GM06990 (cell line): ENCODE results near the gene ZSCAN20.
A peak's percentile ranks its signal among the peaks of the same experiment; 100 is the strongest.

Experiments used
- DNase-seq: peaks from one replicate; pipeline ENCODE4 v3.0.0-alpha.2; 2011; ENCODE audit not compliant: insufficient read length; ENCODE audit errors: extremely low read depth
- H3K27me3 ChIP-seq: replicated peaks from 2 replicates; pipeline ENCODE4 v1.6.0; 2011; ENCODE audit warnings: low read length; ENCODE audit not compliant: control insufficient read depth, insufficient read depth
- H3K36me3 ChIP-seq: 2 replicates; pipeline ENCODE4 v1.5.1; 2011; ENCODE audit warnings: low read length; ENCODE audit not compliant: control insufficient read depth, insufficient read depth
- H3K4me3 ChIP-seq: replicated peaks from 2 replicates; pipeline ENCODE4 v1.5.1; 2011; ENCODE audit warnings: low read depth, mild to moderate bottlenecking, control low read depth, low read length
- TF ChIP-seq, protein P1 (sequence below): IDR thresholded peaks from 2 replicates; pipeline ENCODE4 v1.5.1; 2011; ENCODE audit warnings: low read length, control low read depth, mild to moderate bottlenecking, inconsistent platforms; ENCODE audit not compliant: insufficient read depth, poor library complexity, severe bottlenecking

ZSCAN20 gene

DNA sequence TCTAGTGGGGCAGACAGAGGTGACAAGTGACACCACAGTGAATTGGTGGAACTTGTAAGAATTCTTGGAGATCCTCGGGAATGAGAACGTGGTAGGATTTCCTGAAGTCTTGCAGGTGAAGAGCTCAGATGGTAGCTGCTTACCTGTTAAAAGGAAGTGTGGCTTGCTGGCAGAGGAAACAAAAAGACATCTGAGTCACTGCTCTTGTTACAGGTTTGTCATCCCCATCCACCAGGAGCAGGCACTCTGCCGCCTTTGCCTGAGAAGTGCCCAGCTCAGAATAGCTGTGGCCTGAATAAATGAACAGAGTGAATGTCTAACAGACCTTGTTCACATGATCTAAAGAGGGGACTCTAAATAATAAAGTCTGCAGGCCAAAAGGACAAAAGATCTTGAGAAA lies 12.3 kb upstream of the ZSCAN20 start:
- Histone ChIP-seq H3K27me3 (no peaks in the 10 kb centered on the region), H3K36me3 (no peaks in the 10 kb centered on the region), H3K4me3 (no peak overlapping the region)
- TF ChIP-seq, protein P1, sequence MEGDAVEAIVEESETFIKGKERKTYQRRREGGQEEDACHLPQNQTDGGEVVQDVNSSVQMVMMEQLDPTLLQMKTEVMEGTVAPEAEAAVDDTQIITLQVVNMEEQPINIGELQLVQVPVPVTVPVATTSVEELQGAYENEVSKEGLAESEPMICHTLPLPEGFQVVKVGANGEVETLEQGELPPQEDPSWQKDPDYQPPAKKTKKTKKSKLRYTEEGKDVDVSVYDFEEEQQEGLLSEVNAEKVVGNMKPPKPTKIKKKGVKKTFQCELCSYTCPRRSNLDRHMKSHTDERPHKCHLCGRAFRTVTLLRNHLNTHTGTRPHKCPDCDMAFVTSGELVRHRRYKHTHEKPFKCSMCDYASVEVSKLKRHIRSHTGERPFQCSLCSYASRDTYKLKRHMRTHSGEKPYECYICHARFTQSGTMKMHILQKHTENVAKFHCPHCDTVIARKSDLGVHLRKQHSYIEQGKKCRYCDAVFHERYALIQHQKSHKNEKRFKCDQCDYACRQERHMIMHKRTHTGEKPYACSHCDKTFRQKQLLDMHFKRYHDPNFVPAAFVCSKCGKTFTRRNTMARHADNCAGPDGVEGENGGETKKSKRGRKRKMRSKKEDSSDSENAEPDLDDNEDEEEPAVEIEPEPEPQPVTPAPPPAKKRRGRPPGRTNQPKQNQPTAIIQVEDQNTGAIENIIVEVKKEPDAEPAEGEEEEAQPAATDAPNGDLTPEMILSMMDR = no peak
- no peak for DNase-seq

DNA sequence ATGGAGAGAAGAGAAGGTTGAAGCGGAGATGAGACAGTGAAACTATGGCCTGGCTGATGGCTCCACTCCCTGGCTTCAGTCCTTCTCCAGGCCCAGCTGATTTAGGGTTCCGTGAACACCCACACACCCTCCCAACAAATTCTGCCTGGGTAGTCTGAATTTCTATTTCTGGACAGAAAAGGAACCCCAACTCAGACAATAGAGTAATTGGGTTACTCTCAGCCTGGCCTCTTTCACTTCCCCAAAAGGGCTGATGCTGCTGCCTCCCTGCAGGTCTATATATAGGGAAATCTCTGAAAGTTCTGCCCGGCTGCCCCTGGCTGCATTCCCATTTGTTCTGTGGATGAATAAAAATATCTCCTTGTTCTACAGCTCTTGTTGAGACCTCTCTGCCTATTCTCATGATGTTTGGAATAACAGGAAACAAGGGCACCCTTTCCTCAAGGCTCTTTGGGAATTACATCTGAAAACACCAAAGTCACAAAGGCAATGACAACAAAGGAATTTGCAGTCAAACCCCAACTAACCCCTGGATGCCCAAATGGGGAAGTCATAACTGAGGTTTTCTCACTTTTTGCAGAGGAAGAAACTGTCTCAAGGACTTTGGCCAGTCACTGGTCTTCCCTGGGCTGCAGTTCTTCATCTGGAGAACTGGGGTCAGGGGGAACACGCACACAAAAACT lies 11.4 kb upstream of the ZSCAN20 start:
- no peaks in the 10 kb centered on the region for H3K27me3 ChIP-seq
- TF ChIP-seq, protein P1 = no peak
- peak; percentile 55 for DNase-seq
- H3K36me3 ChIP-seq = no peaks in the 10 kb centered on the region
- peak overlapping the region; percentile 8; the same call in 1 of the 2 replicates for H3K4me3 ChIP-seq

DNA sequence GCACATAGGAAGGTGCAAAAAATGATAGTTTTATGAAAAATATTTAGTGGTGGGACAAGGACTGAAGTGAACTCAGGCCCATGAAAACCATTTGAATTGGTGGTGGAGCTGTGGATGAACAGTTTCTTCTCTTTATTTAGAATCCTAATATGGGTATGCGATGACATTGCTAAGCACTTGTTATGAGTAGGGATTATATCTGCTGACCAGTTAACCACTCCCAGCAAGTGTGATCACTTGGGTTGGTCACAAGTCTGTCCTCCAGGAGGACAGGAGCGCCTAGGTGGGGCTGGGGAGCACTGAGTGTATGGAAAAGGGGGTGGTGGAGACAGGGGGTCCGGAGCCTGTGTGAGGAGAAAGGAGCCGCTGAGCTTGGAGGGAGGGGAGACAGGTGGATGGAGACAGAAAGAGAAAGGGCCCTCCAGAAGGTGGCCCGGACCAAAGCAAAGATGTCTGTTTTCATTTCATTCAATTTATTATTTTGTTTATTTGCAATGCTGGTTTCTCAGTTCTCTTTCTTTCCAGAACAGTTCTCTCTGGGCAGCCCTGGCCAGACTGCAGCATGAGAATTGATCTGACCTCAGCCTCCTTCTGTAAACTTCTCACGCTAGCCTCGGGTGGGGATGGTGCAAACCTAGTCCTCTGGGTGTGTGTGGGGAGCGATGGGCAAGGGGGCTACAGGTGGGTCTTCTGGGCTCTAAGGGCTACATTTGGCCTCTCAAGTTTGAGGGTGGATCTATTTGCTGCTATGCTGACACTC lies 9.9 kb upstream of the ZSCAN20 start:
- no peak for DNase-seq
- Histone ChIP-seq H3K36me3 (no peaks in the 10 kb centered on the region), H3K4me3 (no peak overlapping the region), H3K27me3 (no peaks in the 10 kb centered on the region)
- TF ChIP-seq, protein P1 = no peak

DNA sequence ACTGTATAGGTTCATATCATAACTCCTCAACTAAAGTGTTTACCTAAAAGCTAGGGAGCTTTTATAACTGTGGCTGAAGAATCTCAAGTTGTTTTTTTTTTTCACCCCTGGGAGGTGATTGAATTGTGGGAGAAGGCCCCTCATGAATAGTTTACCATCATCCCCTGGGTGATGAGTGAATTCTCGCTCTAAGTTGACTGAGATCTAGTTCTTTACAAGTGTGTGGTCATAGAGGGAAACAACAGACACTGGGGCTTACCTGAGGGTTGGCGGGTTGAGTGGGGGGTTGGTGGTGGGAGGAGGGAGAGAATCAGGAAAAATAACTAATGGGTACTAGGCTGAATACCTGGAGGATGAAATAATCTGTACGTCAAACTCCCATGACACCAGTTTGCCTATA lies 7.9 kb upstream of the ZSCAN20 start:
- H3K36me3 ChIP-seq = no peaks in the 10 kb centered on the region
- TF ChIP-seq, protein P1 = no peak
- DNase-seq = no peak
- H3K4me3 ChIP-seq = no peak overlapping the region
- no peaks in the 10 kb centered on the region for H3K27me3 ChIP-seq

DNA sequence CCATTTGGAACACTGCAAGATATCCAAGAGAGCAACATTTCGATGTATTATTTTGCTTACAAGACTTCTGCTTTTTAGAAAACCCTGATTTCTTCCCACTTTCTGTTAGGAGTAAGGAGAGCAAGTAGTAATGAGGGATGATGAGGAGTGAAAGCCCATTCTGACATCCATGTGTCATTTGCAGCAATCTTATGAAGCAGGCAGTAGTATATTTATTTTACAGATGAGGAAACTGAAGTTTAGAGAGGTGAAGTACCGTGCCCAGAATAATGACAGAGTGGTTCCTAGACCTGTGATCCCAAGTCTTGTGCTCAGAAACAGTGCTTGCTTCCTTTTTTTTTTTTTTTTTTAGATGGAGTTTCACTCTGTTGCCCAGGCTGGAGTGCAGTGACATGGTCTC lies 7.1 kb upstream of the ZSCAN20 start:
- H3K4me3 ChIP-seq = no peak overlapping the region
- TF ChIP-seq, protein P1 = no peak
- H3K36me3 ChIP-seq = no peaks in the 10 kb centered on the region
- no peaks in the 10 kb centered on the region for H3K27me3 ChIP-seq
- DNase-seq = no peak
